ENCODE results near the gene CCDC68. TPM values are rescaled to one million over a fixed set of nuclear protein-coding genes. Genes with fewer than 3 reads are reported as not detected.
A peak's percentile ranks its signal among the peaks of the same experiment; 100 is the strongest.

The CCDC68 gene
- total RNA-seq, 1 donor from 2014 or later: 4.2 TPM

- TF ChIP-seq, protein P1, sequence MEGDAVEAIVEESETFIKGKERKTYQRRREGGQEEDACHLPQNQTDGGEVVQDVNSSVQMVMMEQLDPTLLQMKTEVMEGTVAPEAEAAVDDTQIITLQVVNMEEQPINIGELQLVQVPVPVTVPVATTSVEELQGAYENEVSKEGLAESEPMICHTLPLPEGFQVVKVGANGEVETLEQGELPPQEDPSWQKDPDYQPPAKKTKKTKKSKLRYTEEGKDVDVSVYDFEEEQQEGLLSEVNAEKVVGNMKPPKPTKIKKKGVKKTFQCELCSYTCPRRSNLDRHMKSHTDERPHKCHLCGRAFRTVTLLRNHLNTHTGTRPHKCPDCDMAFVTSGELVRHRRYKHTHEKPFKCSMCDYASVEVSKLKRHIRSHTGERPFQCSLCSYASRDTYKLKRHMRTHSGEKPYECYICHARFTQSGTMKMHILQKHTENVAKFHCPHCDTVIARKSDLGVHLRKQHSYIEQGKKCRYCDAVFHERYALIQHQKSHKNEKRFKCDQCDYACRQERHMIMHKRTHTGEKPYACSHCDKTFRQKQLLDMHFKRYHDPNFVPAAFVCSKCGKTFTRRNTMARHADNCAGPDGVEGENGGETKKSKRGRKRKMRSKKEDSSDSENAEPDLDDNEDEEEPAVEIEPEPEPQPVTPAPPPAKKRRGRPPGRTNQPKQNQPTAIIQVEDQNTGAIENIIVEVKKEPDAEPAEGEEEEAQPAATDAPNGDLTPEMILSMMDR (IDR thresholded peaks at IDR 0.05; ENCODE audit: insufficient read depth, low read length, severe bottlenecking): no peak
- FAIRE-seq: no peak
- no peak overlapping the region for H3K4me3 ChIP-seq (ENCODE audit: low read depth, low read length)
- DNase-seq (ENCODE audit: low read depth): no peak
- no peaks in the 10 kb centered on the region for H3K27me3 ChIP-seq (ENCODE audit: control insufficient read depth, insufficient read depth, low read length)
- H3K36me3 ChIP-seq (ENCODE audit: control insufficient read depth, insufficient read depth, low read length): no peaks in the 10 kb centered on the region
These were observed 52.7 kb downstream of the CCDC68 start for GRCh38 chr18:54906331-54907185.

DNA sequence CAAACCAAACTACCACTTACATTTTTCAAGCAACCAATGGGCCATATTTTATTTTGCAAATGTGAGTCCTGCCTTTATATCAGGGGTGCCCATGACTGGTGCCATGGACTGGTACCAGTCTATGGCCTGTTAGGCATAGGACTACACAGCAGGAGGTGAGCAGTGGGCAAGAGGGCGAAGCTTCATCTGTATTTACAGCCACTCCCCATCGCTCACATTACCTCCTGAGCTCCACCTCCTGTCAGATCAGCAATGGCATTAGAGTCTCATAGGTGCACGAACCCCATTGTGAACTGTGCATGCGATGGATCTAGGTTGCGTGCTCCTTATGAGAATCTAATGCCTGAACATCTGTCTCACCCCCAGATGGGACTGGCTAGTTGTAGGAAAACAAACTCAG is 53.6 kb downstream of the CCDC68 start:
- no peaks in the 10 kb centered on the region for H3K27me3 ChIP-seq (ENCODE audit: control insufficient read depth, insufficient read depth, low read length)
- no peak for FAIRE-seq
- no peak overlapping the region for H3K4me3 ChIP-seq (ENCODE audit: low read depth, low read length)
- H3K36me3 ChIP-seq (ENCODE audit: control insufficient read depth, insufficient read depth, low read length): no peaks in the 10 kb centered on the region
- TF ChIP-seq, protein P1 (IDR thresholded peaks at IDR 0.05; ENCODE audit: insufficient read depth, low read length, severe bottlenecking): no peak
- DNase-seq (ENCODE audit: low read depth): no peak

DNA sequence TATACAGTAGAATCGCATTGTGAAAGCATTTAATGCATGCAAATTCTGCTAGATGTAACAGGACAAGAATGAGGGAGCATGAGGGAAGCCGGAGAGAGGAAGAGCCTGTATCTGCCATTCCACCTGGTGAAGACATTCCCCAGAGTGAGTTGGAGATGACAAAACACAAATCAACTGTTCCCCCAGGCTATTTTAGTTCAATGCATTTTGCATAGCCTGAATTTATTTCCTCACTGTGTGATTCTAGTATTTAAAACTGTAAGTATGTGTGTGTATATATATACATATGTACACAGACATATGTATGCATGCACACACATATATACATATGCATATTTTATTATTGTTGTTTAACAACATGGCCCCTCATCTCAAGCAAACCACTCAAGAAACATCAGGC is 54.7 kb downstream of the CCDC68 start:
- FAIRE-seq (no peak), DNase-seq (ENCODE audit: low read depth) (peak; percentile 18)

DNA sequence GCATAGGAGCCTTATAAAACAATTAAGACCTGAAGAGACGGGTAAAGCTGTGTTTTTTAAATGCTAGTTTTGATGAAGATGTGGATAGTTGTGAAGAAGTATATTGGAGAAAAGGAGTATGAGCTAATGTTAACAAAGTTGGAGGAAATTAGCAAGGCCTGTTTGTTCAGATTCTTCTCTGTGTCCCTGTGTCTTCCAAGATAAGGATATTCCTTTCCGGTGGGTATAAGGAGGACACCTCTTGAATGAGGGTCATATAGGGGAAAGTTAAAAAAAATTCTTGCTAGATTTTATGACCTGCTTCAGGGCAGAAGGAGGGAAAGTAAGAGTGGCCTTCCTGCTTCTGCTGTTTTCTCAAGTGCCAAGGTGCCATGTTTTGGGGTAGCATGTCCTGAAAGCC is 59.0 kb downstream of the CCDC68 start:
- TF ChIP-seq, protein P1 (IDR thresholded peaks at IDR 0.05; ENCODE audit: insufficient read depth, low read length, severe bottlenecking): no peak
- Histone ChIP-seq H3K27me3 (ENCODE audit: control insufficient read depth, insufficient read depth, low read length) (no peaks in the 10 kb centered on the region), H3K4me3 (ENCODE audit: low read depth, low read length) (no peak overlapping the region), H3K36me3 (ENCODE audit: control insufficient read depth, insufficient read depth, low read length) (no peaks in the 10 kb centered on the region)
- no peak for FAIRE-seq
- no peak for DNase-seq (ENCODE audit: low read depth)

More for the DNA sequence above, 54.7 kb downstream of the CCDC68 start:
- H3K4me3 ChIP-seq (ENCODE audit: low read depth, low read length): no peak overlapping the region
- TF ChIP-seq, protein P1 (IDR thresholded peaks at IDR 0.05; ENCODE audit: insufficient read depth, low read length, severe bottlenecking): no peak
- no peaks in the 10 kb centered on the region for H3K36me3 ChIP-seq (ENCODE audit: control insufficient read depth, insufficient read depth, low read length)
- H3K27me3 ChIP-seq (ENCODE audit: control insufficient read depth, insufficient read depth, low read length): no peaks in the 10 kb centered on the region

DNA sequence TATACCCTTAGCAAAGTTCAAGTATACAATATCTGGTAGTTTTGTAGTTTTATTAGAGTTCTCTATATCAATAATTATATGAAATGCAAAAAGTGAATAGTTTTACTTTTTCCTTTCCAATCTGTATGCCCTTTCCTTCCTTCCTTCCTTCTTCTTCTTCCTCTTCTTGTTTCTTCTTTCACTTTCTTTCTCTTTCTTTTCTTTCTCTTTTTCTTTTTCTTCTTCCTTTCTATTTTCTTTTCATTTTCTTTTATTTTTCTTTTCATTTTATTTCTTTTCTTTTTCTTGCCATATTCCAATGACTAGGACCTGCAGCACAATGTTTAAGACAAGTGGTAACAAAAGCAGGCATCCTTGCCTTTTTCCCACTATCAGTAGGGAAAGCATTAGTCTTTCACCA is 59.8 kb downstream of the CCDC68 start:
- FAIRE-seq (no peak), DNase-seq (ENCODE audit: low read depth) (no peak)
- Histone ChIP-seq H3K36me3 (ENCODE audit: control insufficient read depth, insufficient read depth, low read length) (no peaks in the 10 kb centered on the region), H3K27me3 (ENCODE audit: control insufficient read depth, insufficient read depth, low read length) (no peaks in the 10 kb centered on the region), H3K4me3 (ENCODE audit: low read depth, low read length) (no peak overlapping the region)
- TF ChIP-seq, protein P1 (IDR thresholded peaks at IDR 0.05; ENCODE audit: insufficient read depth, low read length, severe bottlenecking): no peak
